ENCODE results near the gene ZNF266. TPM values are rescaled to one million over a fixed set of nuclear protein-coding genes. Genes with fewer than 3 reads are reported as not detected.

Gene ZNF266
- total RNA-seq, 1 donor from 2014 or later = 54.2 TPM

DNA sequence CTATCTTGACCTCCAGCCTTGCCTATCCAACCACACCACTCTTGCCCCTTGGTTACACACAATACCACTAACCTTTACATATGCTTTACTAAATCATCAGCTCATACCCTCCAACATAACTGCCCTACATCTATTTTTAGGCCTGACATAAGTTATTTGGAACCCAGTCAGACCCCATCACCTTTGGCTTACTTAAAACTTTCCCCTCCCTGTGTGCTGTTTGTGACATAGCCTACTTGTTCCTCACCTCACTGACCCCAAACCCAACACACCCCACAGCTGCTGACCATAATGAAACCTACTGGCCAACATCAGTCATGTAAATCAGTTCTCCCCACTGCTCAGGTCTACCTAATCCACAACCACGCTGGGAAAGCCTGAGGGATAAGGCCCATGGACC lies 4.9 kb downstream of the ZNF266 start:
- peaks cover 6 to 9% of the 10 kb centered on the region in 2 donors for H3K4me1 ChIP-seq
- peaks cover 5 to 26% of the 10 kb centered on the region in 2 donors for H3K9me3 ChIP-seq
- no peak overlapping the region for H3K4me3 ChIP-seq
- no peak for DNase-seq (ENCODE audit: low spot score in 2 of 2)
- no peak overlapping the region for H3K27ac ChIP-seq
- TF ChIP-seq CTCF (IDR thresholded peaks at IDR 0.05) = no peak
- no peaks in the 10 kb centered on the region for H3K27me3 ChIP-seq
- intact Hi-C loops (cut with DNase I) = loop anchor here (10.0 kb wide), 2 partner anchors 334 to 364 kb away; partner anchors contain the start of gene ZNF846
- peaks cover 61 to 71% of the 10 kb centered on the region in 2 donors for H3K36me3 ChIP-seq

- peaks cover 18 to 49% of the 10 kb centered on the region in 2 donors for H3K9me3 ChIP-seq
- intact Hi-C loops (cut with DNase I) = no loop called here
- no peak overlapping the region for H3K4me3 ChIP-seq
- H3K4me1 ChIP-seq = no peaks in the 10 kb centered on the region
- no peaks in the 10 kb centered on the region for H3K27me3 ChIP-seq
- H3K36me3 ChIP-seq = peaks cover 76 to 91% of the 10 kb centered on the region in 2 donors
- no peak for DNase-seq (ENCODE audit: low spot score in 2 of 2)
- no peak overlapping the region for H3K27ac ChIP-seq
- no peak for TF ChIP-seq CTCF (IDR thresholded peaks at IDR 0.05)
These were observed 7.4 kb downstream of the ZNF266 start for GRCh38 chr19:9427941-9428340.

GRCh38 chr19:9413240-9413954 lies 22.0 kb downstream of the ZNF266 start:
- Histone ChIP-seq H3K4me3 (no peak overlapping the region), H3K27ac (no peak overlapping the region), H3K27me3 (no peaks in the 10 kb centered on the region), H3K36me3 (peaks cover 60 to 61% of the 10 kb centered on the region in 2 donors), H3K4me1 (no peaks in the 10 kb centered on the region), H3K9me3 (peaks cover 73 to 96% of the 10 kb centered on the region in 2 donors)
- intact Hi-C loops (cut with DNase I) = no loop called here
- DNase-seq (ENCODE audit: low spot score in 2 of 2) = no peak
- no peak for TF ChIP-seq CTCF (IDR thresholded peaks at IDR 0.05)

DNA sequence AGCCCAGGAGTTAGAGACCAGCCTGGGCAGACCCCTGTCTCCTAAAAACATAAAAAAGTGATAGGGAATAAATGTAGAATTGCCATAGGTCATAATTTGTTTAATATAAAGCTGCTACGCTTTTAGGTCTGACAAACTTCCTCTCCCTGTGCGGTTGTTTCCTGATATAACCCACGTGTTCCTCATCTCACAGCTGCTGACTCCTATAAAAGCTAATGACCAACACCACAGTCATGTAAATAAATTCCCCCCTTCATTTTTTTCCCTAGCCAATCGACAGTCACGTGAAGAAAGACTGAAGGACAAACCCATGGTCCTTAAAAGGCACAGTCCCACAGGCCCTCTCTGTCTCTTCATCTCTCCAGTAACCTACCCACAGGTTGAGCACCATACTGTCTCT lies 27.5 kb downstream of the ZNF266 start:
- peak overlapping the region in 1 of 2 donors; percentile 59 for H3K4me3 ChIP-seq
- DNase-seq (ENCODE audit: low spot score in 2 of 2) = no peak
- intact Hi-C loops (cut with DNase I) = no loop called here
- no peaks in the 10 kb centered on the region for H3K27me3 ChIP-seq
- no peaks in the 10 kb centered on the region for H3K4me1 ChIP-seq
- TF ChIP-seq CTCF (IDR thresholded peaks at IDR 0.05) = no peak
- peak overlapping the region in 1 of 2 donors; percentile 20 for H3K27ac ChIP-seq
- peaks cover 5 to 6% of the 10 kb centered on the region in 2 donors for H3K36me3 ChIP-seq
- peaks cover 45 to 84% of the 10 kb centered on the region in 2 donors for H3K9me3 ChIP-seq

DNA sequence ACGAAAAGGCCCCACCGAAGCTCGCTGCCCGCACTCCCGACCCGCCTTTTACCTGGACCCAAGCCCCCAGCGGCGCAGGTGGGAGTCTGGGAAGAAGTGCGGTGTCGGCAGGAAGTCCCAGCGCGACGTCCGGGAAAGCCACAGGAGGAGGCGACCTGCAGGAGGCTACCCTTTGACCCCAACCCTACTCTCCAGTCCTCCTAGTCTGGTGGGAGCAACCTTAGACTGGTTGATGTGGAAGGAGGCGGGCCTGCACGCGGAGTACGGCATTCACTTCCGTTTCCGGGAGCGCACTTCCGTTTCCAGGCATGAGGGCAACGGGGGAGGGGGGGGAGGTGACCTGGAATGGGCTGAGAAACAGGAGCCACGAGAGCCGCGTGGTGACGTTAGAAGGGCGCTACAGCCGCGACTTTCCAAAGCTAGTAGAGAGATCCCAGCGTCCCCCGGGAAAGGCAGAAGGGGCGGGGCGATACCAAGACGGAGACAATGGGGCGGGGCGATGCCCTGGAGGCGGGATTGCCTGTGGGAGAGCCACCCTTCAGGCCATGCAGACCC lies 28.5 kb downstream of the ZNF266 start:
- peak overlapping the region; percentile 54 to 59 for H3K4me3 ChIP-seq
- peaks cover 35 to 74% of the 10 kb centered on the region in 2 donors for H3K9me3 ChIP-seq
- peak; percentile 21 to 69 for DNase-seq (ENCODE audit: low spot score in 2 of 2)
- TF ChIP-seq CTCF (IDR thresholded peaks at IDR 0.05) = no peak
- H3K27ac ChIP-seq = peak overlapping the region; percentile 7 to 20
- H3K36me3 ChIP-seq = no peaks in the 10 kb centered on the region
- H3K4me1 ChIP-seq = no peaks in the 10 kb centered on the region
- H3K27me3 ChIP-seq = no peaks in the 10 kb centered on the region
- intact Hi-C loops (cut with DNase I) = no loop called here
